ENCODE measurements around the gene WT1. TPM values are rescaled to one million over a fixed set of nuclear protein-coding genes. Genes with fewer than 3 reads are reported as not detected.

Gene WT1
- total and polyA plus RNA-seq, 2 of the 4 experiments (the other 2 are of a cell fraction): not detected

DNA sequence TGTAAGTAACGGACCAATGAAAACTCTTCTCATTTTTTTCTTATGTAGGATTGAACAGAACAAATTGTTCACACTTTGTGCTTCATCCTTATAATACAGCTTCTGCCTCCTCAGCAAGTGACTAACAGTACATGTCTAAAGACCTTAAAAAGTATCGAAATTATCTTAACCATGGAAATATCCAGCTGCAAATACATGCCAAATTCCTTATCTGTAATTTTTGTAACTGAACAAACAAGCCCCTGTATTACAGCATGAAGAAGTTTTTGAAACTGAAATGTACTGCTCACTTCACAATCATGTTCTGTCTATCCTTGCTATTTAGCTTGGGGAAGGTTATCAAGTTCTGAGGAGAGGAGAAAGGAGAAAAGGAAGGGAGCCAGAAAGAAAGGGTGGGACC, 20.4 kb downstream of the WT1 start:
- TF ChIP-seq BHLHE40 (IDR thresholded peaks at IDR 0.05; ENCODE audit: low read depth, low read length): no peak
- no peak for TF ChIP-seq NFE2L2 (IDR thresholded peaks at IDR 0.05; ENCODE audit: low read depth, low read length)
- no peak for TF ChIP-seq RAD21 (IDR thresholded peaks at IDR 0.05; ENCODE audit: low read length)
- no peak for TF ChIP-seq RFX5 (IDR thresholded peaks at IDR 0.05; ENCODE audit: low read depth, low read length)
- TF ChIP-seq, protein P1, sequence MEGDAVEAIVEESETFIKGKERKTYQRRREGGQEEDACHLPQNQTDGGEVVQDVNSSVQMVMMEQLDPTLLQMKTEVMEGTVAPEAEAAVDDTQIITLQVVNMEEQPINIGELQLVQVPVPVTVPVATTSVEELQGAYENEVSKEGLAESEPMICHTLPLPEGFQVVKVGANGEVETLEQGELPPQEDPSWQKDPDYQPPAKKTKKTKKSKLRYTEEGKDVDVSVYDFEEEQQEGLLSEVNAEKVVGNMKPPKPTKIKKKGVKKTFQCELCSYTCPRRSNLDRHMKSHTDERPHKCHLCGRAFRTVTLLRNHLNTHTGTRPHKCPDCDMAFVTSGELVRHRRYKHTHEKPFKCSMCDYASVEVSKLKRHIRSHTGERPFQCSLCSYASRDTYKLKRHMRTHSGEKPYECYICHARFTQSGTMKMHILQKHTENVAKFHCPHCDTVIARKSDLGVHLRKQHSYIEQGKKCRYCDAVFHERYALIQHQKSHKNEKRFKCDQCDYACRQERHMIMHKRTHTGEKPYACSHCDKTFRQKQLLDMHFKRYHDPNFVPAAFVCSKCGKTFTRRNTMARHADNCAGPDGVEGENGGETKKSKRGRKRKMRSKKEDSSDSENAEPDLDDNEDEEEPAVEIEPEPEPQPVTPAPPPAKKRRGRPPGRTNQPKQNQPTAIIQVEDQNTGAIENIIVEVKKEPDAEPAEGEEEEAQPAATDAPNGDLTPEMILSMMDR (conservative IDR thresholded peaks at IDR 0.05; ENCODE audit: low read depth, low read length): no peak
- TF ChIP-seq SMC3 (IDR thresholded peaks at IDR 0.05; ENCODE audit: low read depth, low read length): no peak
- TF ChIP-seq RCOR1 (IDR thresholded peaks at IDR 0.05; ENCODE audit: insufficient replicate concordance, low read length): no peak
- no peak for TF ChIP-seq FOS (IDR thresholded peaks at IDR 0.05; ENCODE audit: low read depth, low read length)
- TF ChIP-seq CHD1 (IDR thresholded peaks at IDR 0.05; ENCODE audit: low read depth, low read length): no peak
- TF ChIP-seq, protein P2, sequence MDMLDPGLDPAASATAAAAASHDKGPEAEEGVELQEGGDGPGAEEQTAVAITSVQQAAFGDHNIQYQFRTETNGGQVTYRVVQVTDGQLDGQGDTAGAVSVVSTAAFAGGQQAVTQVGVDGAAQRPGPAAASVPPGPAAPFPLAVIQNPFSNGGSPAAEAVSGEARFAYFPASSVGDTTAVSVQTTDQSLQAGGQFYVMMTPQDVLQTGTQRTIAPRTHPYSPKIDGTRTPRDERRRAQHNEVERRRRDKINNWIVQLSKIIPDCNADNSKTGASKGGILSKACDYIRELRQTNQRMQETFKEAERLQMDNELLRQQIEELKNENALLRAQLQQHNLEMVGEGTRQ (IDR thresholded peaks at IDR 0.05; ENCODE audit: low read depth, low read length): no peak
- TF ChIP-seq POLR2A (IDR thresholded peaks at IDR 0.05; ENCODE audit: low read depth, low read length): no peak
- Histone ChIP-seq H3K18ac (ENCODE audit: low read depth, low read length) (no peak overlapping the region), H3K36me3 (ENCODE audit: control insufficient read depth, insufficient read depth, low read length) (no peaks in the 10 kb centered on the region), H3K23ac (ENCODE audit: low read depth, low read length) (no peak overlapping the region), H2AK5ac (ENCODE audit: low read depth, low read length) (no peak overlapping the region), H3K9me3 (ENCODE audit: control insufficient read depth, insufficient read depth, low read length) (no peaks in the 10 kb centered on the region), H3K79me1 (ENCODE audit: low read depth in 1 of 2, low read length in 2 of 2) (no peaks in the 10 kb centered on the region), H2AFZ (replicated peaks; ENCODE audit: low read length, poor library complexity) (no peak overlapping the region), H2BK5ac (ENCODE audit: low read depth, low read length, poor library complexity, severe bottlenecking) (no peak overlapping the region), H2BK15ac (ENCODE audit: low read depth, low read length) (no peak overlapping the region), H3K27me3 (ENCODE audit: control insufficient read depth, insufficient read depth, low read length) (peaks cover 8% of the 10 kb centered on the region), H4K20me1 (ENCODE audit: insufficient read depth, low read length) (no peaks in the 10 kb centered on the region), H4K91ac (ENCODE audit: insufficient read depth, low read depth, low read length) (no peak overlapping the region), H3K9ac (ENCODE audit: low read depth, low read length) (no peak overlapping the region), H3K27ac (ENCODE audit: insufficient read depth, low read length) (no peak overlapping the region), H2AK9ac (replicated peaks; ENCODE audit: low read depth, low read length, poor library complexity) (no peak overlapping the region), H2BK120ac (ENCODE audit: low read depth, low read length) (no peak overlapping the region), H3K4me3 (ENCODE audit: insufficient read depth, low read depth, low read length) (no peak overlapping the region), H4K8ac (ENCODE audit: low read depth in 2 of 2, low read length in 2 of 2) (no peak overlapping the region), H3K4me2 (ENCODE audit: low read depth, low read length) (no peak overlapping the region), H3K9me1 (ENCODE audit: insufficient read depth, low read length) (no peaks in the 10 kb centered on the region), H2BK20ac (ENCODE audit: low read depth, low read length) (no peak overlapping the region), H3K14ac (replicated peaks; ENCODE audit: low read depth, low read length) (no peak overlapping the region), H3K4me1 (ENCODE audit: control insufficient read depth, insufficient read depth, low read length) (no peaks in the 10 kb centered on the region), H3K4ac (ENCODE audit: low read depth, low read length) (no peak overlapping the region), H4K5ac (ENCODE audit: low read depth, low read length) (no peak overlapping the region), H3K56ac (ENCODE audit: extremely low read depth, insufficient read depth, low read length) (no peak overlapping the region)
- dilution Hi-C loops (cut with HindIII; ENCODE audit: low sequenced_read_pairs, unreplicated experiment) (no loop called here), intact Hi-C loops (cut with micrococcal nuclease) (no loop called here), in situ Hi-C loops (cut with MboI; ENCODE audit: low sequenced_read_pairs) (no loop called here)
- DNase-seq (no peak), ATAC-seq (ENCODE audit: low read depth) (no peak)
- ChIA-PET POLR2A (ENCODE audit: unreplicated experiment) (no interaction called here), CTCF (interaction anchor here (1.4 kb wide), 1 partner anchor 12 kb away, joined by 3 read pairs; no protein-coding TSS in a partner anchor)
- BruUV-seq (replicated peaks): no TSS peak
- WGBS, 2 experiments (ENCODE audit: extremely low coverage in 2 of 2, insufficient read length in 1 of 2): no CpG with 5 or more reads among the region's 2 CpGs
